Hindlimb muscle (tissue), 1 donor: Measurements from ENCODE around the gene RNU5D-1. TPM values are rescaled to one million over a fixed set of nuclear protein-coding genes. Genes with fewer than 3 reads are reported as not detected.
A peak's percentile ranks its signal among the peaks of the same experiment; 100 is the strongest.
"Not testable (repeated sequence)": the region's sequence is repeated elsewhere in the genome, so short reads cannot be mapped to it uniquely, and the experiment has no call there.

Source experiments
- DNase-seq: peaks from one replicate; pipeline ENCODE4 v3.0.0-alpha.2; 2013
- polyA plus RNA-seq: library from polyadenylated mRNA; unstranded; fragments of 120-200 nt; gene quantifications from one replicate; pipeline ENCODE4 v1.2.1, GENCODE V29; 2013; ENCODE audit not compliant: insufficient read length

Gene RNU5D-1
- not detected for polyA plus RNA-seq

GRCh38 chr1:44730741-44731512 is at the start of gene RNU5D-1:
Gene RNU5D-1 (minus strand): TSS chr1:44731170.
- peak; percentile 91 for DNase-seq

GRCh38 chr1:44780583-44781121 is 49.7 kb upstream of the RNU5D-1 start:
- DNase-seq = no peak

- DNase-seq = no peak
Measured at GRCh38 chr1:44778705-44779576, 48.0 kb upstream of the RNU5D-1 start.

- no peak for DNase-seq
Measured at GRCh38 chr1:44777969-44778635, 47.1 kb upstream of the RNU5D-1 start.

GRCh38 chr1:44777547-44777946 is 46.6 kb upstream of the RNU5D-1 start:
- no peak for DNase-seq

GRCh38 chr1:44776730-44777068 is 45.7 kb upstream of the RNU5D-1 start:
- DNase-seq = no peak

- no peak for DNase-seq
Measured at GRCh38 chr1:44775930-44776729, 45.2 kb upstream of the RNU5D-1 start.

- peak; percentile 96 for DNase-seq
Measured at GRCh38 chr1:44775078-44775929, 44.3 kb upstream of the RNU5D-1 start, which contains the start of gene RPS8. Gene RPS8 (plus strand): TSS chr1:44775540. CDS start chr1:44775597, 57 bp downstream.

- DNase-seq = not testable (repeated sequence)
Measured at GRCh38 chr1:44766421-44766820, 35.5 kb upstream of the RNU5D-1 start.

- no peak for DNase-seq
Measured at GRCh38 chr1:44760876-44761275, 29.9 kb upstream of the RNU5D-1 start.

- DNase-seq = no peak
Measured at GRCh38 chr1:44759077-44759476, 28.1 kb upstream of the RNU5D-1 start.

- DNase-seq = no peak
Measured at GRCh38 chr1:44757420-44757819, 26.4 kb upstream of the RNU5D-1 start.

- DNase-seq = no peak
Measured at GRCh38 chr1:44747878-44748277, 16.9 kb upstream of the RNU5D-1 start.

GRCh38 chr1:44743211-44743610 is 12.2 kb upstream of the RNU5D-1 start:
- no peak for DNase-seq

GRCh38 chr1:44740179-44740617 is 9.2 kb upstream of the RNU5D-1 start:
- no peak for DNase-seq

- DNase-seq = peak; percentile 98
Measured at GRCh38 chr1:44739307-44740178, 8.6 kb upstream of the RNU5D-1 start, which contains the start of gene KIF2C. Gene KIF2C (plus strand): TSS chr1:44739837. CDS start chr1:44739933, 96 bp downstream.

- not testable (repeated sequence) for DNase-seq
Measured at GRCh38 chr1:44738953-44739306, 8.0 kb upstream of the RNU5D-1 start.

- no peak for DNase-seq
Measured at GRCh38 chr1:44735992-44736391, 5.0 kb upstream of the RNU5D-1 start.

- DNase-seq = no peak
Measured at GRCh38 chr1:44733784-44734183, 2.8 kb upstream of the RNU5D-1 start.

- no peak for DNase-seq
Measured at GRCh38 chr1:44733365-44733764, 2.4 kb upstream of the RNU5D-1 start.
